ENCODE data around the gene ZNF662. TPM values are rescaled to one million over a fixed set of nuclear protein-coding genes. Genes with fewer than 3 reads are reported as not detected.

ZNF662 gene
- polyA plus RNA-seq, 3 donors from 2014 or later: 0.16 TPM; not detected in 2

Other genes starting within 250 kb of the ZNF662 start
- gene KLHL40, start 220.6 kb upstream of the ZNF662 start, polyA plus RNA-seq: not detected
- not detected for gene HHATL, start 203.3 kb upstream of the ZNF662 start, polyA plus RNA-seq
- 1 to 10 TPM in 1 of 3 donors, under 1 TPM in 1, not detected in 1; 0.61 to 1.1 TPM for gene CCDC13, start 132.9 kb upstream of the ZNF662 start, polyA plus RNA-seq
- 100 to 1,000 TPM; 111 to 204 (median 159) TPM for gene HIGD1A, start 101.7 kb upstream of the ZNF662 start, polyA plus RNA-seq
- under 1 TPM in 1 of 3 donors, not detected in 2; 0.18 TPM for gene ACKR2, start 96.7 kb upstream of the ZNF662 start, polyA plus RNA-seq
- not detected for gene CYP8B1, start 30.3 kb upstream of the ZNF662 start, polyA plus RNA-seq
- not detected for gene GASK1A, start 73.2 kb downstream of the ZNF662 start, polyA plus RNA-seq
- 10 to 100 TPM in 1 of 3 donors, 1 to 10 TPM in 2; 6.9 to 15.3 (median 8.5) TPM for gene POMGNT2, start 199.9 kb downstream of the ZNF662 start, polyA plus RNA-seq